ENCODE results near the gene SPATA31E1. TPM values are rescaled to one million over a fixed set of nuclear protein-coding genes. Genes with fewer than 3 reads are reported as not detected.

SPATA31E1 gene
- total and polyA plus RNA-seq, 7 experiments from 2014 or later, result not detected

GRCh38 chr9:87867391-87867790 lies 15.3 kb upstream of the SPATA31E1 start:
- intact Hi-C loops (cut with micrococcal nuclease), result no loop called here
- ChIA-PET CTCF (no interaction called here), POLR2A (no interaction called here)
- Histone ChIP-seq H3K36me3 (ENCODE audit: control insufficient read depth in 2 of 3, insufficient read depth in 3 of 3, low read length in 3 of 3) (no peaks in the 10 kb centered on the region), H3K4me1 (ENCODE audit: control insufficient read depth in 2 of 2, insufficient read depth in 2 of 2, low read length in 2 of 2) (no peaks in the 10 kb centered on the region), H3K27ac (ENCODE audit: low read depth, low read length) (no peak overlapping the region), H3K4me3 (ENCODE audit: low read length) (no peak overlapping the region), H3K27me3 (ENCODE audit: control insufficient read depth in 2 of 2, insufficient read depth in 2 of 2, low read length in 2 of 2) (no peaks in the 10 kb centered on the region), H3K9me3 (ENCODE audit: control insufficient read depth in 2 of 3, low read length in 3 of 3) (no peaks in the 10 kb centered on the region)
- H3K9me3 Mint-ChIP-seq, result peaks cover 0 to 8% (median 3%) of the 10 kb centered on the region in 11 donors
- peaks cover 0 to 4% (median 1%) of the 10 kb centered on the region in 5 donors for H3K27me3 Mint-ChIP-seq
- H3K4me3 Mint-ChIP-seq, result no peak overlapping the region
- H3K27ac Mint-ChIP-seq, result no peak overlapping the region
- DNase-seq, result no peak
- peaks cover 0 to 3% (median 0%) of the 10 kb centered on the region in 5 donors for H3K36me3 Mint-ChIP-seq
- H3K4me1 Mint-ChIP-seq, result peaks cover 0 to 3% (median 0%) of the 10 kb centered on the region in 7 donors
- no peak for ATAC-seq

DNA sequence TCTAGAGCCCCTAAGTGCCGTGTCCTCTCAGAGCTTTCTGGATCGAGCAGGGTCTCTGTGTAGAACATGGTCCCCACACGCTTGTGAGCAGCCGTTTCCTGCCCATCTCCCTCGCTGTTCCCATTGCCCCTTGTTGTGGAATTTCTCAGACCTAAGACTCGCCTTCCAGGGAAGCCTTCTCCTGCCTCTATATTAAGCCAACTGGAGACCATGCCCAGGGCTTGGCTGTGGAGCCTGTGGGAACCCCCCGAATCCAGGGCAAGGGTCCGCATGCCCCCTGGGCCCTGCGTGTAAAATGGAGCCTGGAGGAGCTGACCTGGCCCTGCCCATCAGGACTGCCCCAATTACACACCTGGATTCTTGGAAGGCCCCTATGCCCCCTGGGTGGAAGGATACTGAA lies 14.5 kb upstream of the SPATA31E1 start:
- H3K27ac ChIP-seq (ENCODE audit: low read depth, low read length), result no peak overlapping the region
- peaks cover 0 to 3% (median 0%) of the 10 kb centered on the region in 7 donors for H3K4me1 Mint-ChIP-seq
- no peaks in the 10 kb centered on the region for H3K9me3 ChIP-seq (ENCODE audit: control insufficient read depth in 2 of 3, low read length in 3 of 3)
- intact Hi-C loops (cut with micrococcal nuclease), result no loop called here
- DNase-seq (no peak), ATAC-seq (no peak)
- no peak overlapping the region for H3K27ac Mint-ChIP-seq
- H3K36me3 ChIP-seq (ENCODE audit: control insufficient read depth in 2 of 3, insufficient read depth in 3 of 3, low read length in 3 of 3), result no peaks in the 10 kb centered on the region
- H3K9me3 Mint-ChIP-seq, result peaks cover 0 to 7% (median 0%) of the 10 kb centered on the region in 11 donors
- H3K27me3 ChIP-seq (ENCODE audit: control insufficient read depth in 2 of 2, insufficient read depth in 2 of 2, low read length in 2 of 2), result no peaks in the 10 kb centered on the region
- H3K4me3 Mint-ChIP-seq, result no peak overlapping the region
- peaks cover 0 to 6% (median 0%) of the 10 kb centered on the region in 5 donors for H3K27me3 Mint-ChIP-seq
- H3K36me3 Mint-ChIP-seq, result no peaks in the 10 kb centered on the region
- ChIA-PET CTCF (no interaction called here), POLR2A (no interaction called here)
- no peak overlapping the region for H3K4me3 ChIP-seq (ENCODE audit: low read length)
- H3K4me1 ChIP-seq (ENCODE audit: control insufficient read depth in 2 of 2, insufficient read depth in 2 of 2, low read length in 2 of 2), result no peaks in the 10 kb centered on the region

- Mint-ChIP-seq H3K36me3 (no peaks in the 10 kb centered on the region), H3K27me3 (peaks cover 0 to 6% (median 0%) of the 10 kb centered on the region in 5 donors), H3K4me1 (peaks cover 0 to 2% (median 0%) of the 10 kb centered on the region in 7 donors), H3K4me3 (no peak overlapping the region), H3K27ac (no peak overlapping the region), H3K9me3 (peaks cover 0 to 7% (median 0%) of the 10 kb centered on the region in 11 donors)
- H3K27me3 ChIP-seq (ENCODE audit: control insufficient read depth in 2 of 2, insufficient read depth in 2 of 2, low read length in 2 of 2), result no peaks in the 10 kb centered on the region
- no peak overlapping the region for H3K4me3 ChIP-seq (ENCODE audit: low read length)
- ATAC-seq (no peak), DNase-seq (no peak)
- H3K27ac ChIP-seq (ENCODE audit: low read depth, low read length), result no peak overlapping the region
- POLR2A ChIA-PET, result no interaction called here
- H3K9me3 ChIP-seq (ENCODE audit: control insufficient read depth in 2 of 3, low read length in 3 of 3), result no peaks in the 10 kb centered on the region
- H3K4me1 ChIP-seq (ENCODE audit: control insufficient read depth in 2 of 2, insufficient read depth in 2 of 2, low read length in 2 of 2), result no peaks in the 10 kb centered on the region
- intact Hi-C loops (cut with micrococcal nuclease), result no loop called here
- CTCF ChIA-PET, result no interaction called here
- H3K36me3 ChIP-seq (ENCODE audit: control insufficient read depth in 2 of 3, insufficient read depth in 3 of 3, low read length in 3 of 3), result no peaks in the 10 kb centered on the region
These were observed 14.0 kb upstream of the SPATA31E1 start for GRCh38 chr9:87868635-87869034.

- H3K27ac Mint-ChIP-seq, result no peak overlapping the region
These were observed 13.6 kb upstream of the SPATA31E1 start for GRCh38 chr9:87869082-87869481.

DNA sequence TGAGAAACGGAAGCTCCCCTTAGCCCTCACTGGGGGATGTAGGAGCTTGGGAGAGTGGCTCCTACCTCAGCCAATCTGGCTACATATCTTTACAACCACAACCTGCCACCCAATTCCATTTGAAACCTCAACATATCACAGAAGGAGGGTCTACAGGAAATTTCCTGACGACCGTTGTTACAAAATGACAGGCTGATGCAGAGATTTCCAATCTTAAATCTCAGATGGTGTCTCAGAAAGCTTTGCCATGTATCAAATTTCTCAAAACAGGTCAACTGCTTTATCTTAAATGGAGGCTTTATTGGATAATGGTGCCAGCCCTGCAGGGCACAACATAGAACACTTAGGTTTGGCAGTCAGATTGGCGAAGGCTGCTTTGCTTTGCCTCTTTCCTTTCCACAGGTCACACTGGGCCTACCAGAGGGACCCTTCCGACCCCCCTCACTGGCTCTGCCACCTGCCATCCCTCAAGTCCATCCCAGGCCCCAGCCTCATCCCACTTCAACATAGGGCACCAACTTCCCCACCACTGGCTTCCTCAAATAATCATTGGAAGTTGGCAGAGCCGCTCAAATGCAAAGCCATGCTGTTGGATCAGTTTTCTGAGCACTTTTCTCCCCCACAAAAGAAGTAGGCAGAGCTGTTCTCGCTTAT lies 11.1 kb upstream of the SPATA31E1 start:
- Mint-ChIP-seq H3K27ac (no peak overlapping the region), H3K27me3 (peaks cover 0 to 6% (median 0%) of the 10 kb centered on the region in 5 donors), H3K4me1 (peaks cover 0 to 2% (median 0%) of the 10 kb centered on the region in 7 donors), H3K36me3 (no peaks in the 10 kb centered on the region), H3K4me3 (no peak overlapping the region), H3K9me3 (peaks cover 0 to 7% (median 0%) of the 10 kb centered on the region in 11 donors)
- ChIA-PET POLR2A (no interaction called here), CTCF (no interaction called here)
- ATAC-seq (no peak), DNase-seq (peak in 1 of 9 donors; percentile 1)
- Histone ChIP-seq H3K4me3 (ENCODE audit: low read length) (no peak overlapping the region), H3K27ac (ENCODE audit: low read depth, low read length) (no peak overlapping the region), H3K27me3 (ENCODE audit: control insufficient read depth in 2 of 2, insufficient read depth in 2 of 2, low read length in 2 of 2) (no peaks in the 10 kb centered on the region), H3K9me3 (ENCODE audit: control insufficient read depth in 2 of 3, low read length in 3 of 3) (no peaks in the 10 kb centered on the region), H3K4me1 (ENCODE audit: control insufficient read depth in 2 of 2, insufficient read depth in 2 of 2, low read length in 2 of 2) (no peaks in the 10 kb centered on the region), H3K36me3 (ENCODE audit: control insufficient read depth in 2 of 3, insufficient read depth in 3 of 3, low read length in 3 of 3) (no peaks in the 10 kb centered on the region)
- intact Hi-C loops (cut with micrococcal nuclease), result no loop called here

More at GRCh38 chr9:87869082-87869481, 13.6 kb upstream of the SPATA31E1 start:
- POLR2A ChIA-PET, result no interaction called here
- H3K4me1 ChIP-seq (ENCODE audit: control insufficient read depth in 2 of 2, insufficient read depth in 2 of 2, low read length in 2 of 2), result no peaks in the 10 kb centered on the region
- H3K4me1 Mint-ChIP-seq, result peaks cover 0 to 2% (median 0%) of the 10 kb centered on the region in 7 donors
- DNase-seq (no peak), ATAC-seq (no peak)
- intact Hi-C loops (cut with micrococcal nuclease), result no loop called here
- CTCF ChIA-PET, result no interaction called here
- no peak overlapping the region for H3K4me3 ChIP-seq (ENCODE audit: low read length)
- H3K27me3 Mint-ChIP-seq, result peaks cover 0 to 6% (median 0%) of the 10 kb centered on the region in 5 donors
- H3K27me3 ChIP-seq (ENCODE audit: control insufficient read depth in 2 of 2, insufficient read depth in 2 of 2, low read length in 2 of 2), result no peaks in the 10 kb centered on the region
- no peak overlapping the region for H3K4me3 Mint-ChIP-seq
- no peak overlapping the region for H3K27ac ChIP-seq (ENCODE audit: low read depth, low read length)
- H3K9me3 ChIP-seq (ENCODE audit: control insufficient read depth in 2 of 3, low read length in 3 of 3), result no peaks in the 10 kb centered on the region
- H3K36me3 Mint-ChIP-seq, result no peaks in the 10 kb centered on the region
- H3K9me3 Mint-ChIP-seq, result peaks cover 0 to 7% (median 0%) of the 10 kb centered on the region in 11 donors
- no peaks in the 10 kb centered on the region for H3K36me3 ChIP-seq (ENCODE audit: control insufficient read depth in 2 of 3, insufficient read depth in 3 of 3, low read length in 3 of 3)

DNA sequence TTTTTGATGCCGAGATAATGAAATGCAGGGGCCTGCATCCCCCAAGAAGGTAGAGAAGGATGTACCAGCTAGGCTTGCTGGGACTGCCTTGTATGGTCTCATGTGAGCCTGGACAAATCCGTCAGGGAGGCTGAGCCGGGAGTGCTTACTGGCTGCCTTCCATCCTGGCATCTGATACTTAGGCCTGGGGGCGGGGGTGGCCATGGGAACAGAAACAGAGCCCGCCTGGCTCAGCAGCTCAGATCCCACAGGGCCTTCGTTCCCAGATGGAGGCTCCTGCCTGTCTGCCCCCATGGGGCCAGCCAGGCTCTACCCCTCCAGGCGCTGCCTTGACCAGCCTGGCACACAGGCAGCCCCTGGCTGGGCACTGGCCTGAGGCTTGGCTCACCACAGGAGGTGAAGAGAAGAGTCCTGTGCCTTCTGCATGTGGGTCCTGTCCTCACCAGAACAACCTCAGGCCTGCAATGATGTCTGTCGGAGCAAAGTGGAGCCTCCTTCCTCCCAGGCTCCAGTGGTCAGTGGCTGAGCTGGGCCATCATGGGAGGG lies 10.5 kb upstream of the SPATA31E1 start:
- Mint-ChIP-seq H3K9me3 (peaks cover 0 to 7% (median 0%) of the 10 kb centered on the region in 11 donors), H3K36me3 (no peaks in the 10 kb centered on the region), H3K4me3 (no peak overlapping the region), H3K27ac (no peak overlapping the region), H3K27me3 (peaks cover 0 to 7% (median 0%) of the 10 kb centered on the region in 5 donors), H3K4me1 (peaks cover 0 to 2% (median 0%) of the 10 kb centered on the region in 7 donors)
- no peaks in the 10 kb centered on the region for H3K9me3 ChIP-seq (ENCODE audit: control insufficient read depth in 2 of 3, low read length in 3 of 3)
- H3K36me3 ChIP-seq (ENCODE audit: control insufficient read depth in 2 of 3, insufficient read depth in 3 of 3, low read length in 3 of 3), result no peaks in the 10 kb centered on the region
- no peaks in the 10 kb centered on the region for H3K4me1 ChIP-seq (ENCODE audit: control insufficient read depth in 2 of 2, insufficient read depth in 2 of 2, low read length in 2 of 2)
- DNase-seq (peak in 1 of 9 donors; percentile 3), ATAC-seq (no peak)
- H3K27me3 ChIP-seq (ENCODE audit: control insufficient read depth in 2 of 2, insufficient read depth in 2 of 2, low read length in 2 of 2), result no peaks in the 10 kb centered on the region
- H3K4me3 ChIP-seq (ENCODE audit: low read length), result no peak overlapping the region
- H3K27ac ChIP-seq (ENCODE audit: low read depth, low read length), result no peak overlapping the region
- intact Hi-C loops (cut with micrococcal nuclease), result no loop called here
- CTCF ChIA-PET, result no interaction called here
- POLR2A ChIA-PET, result no interaction called here

Measured in naive thymus-derived CD4-positive, alpha-beta T cell (primary cell).